ENCODE data around the gene EFNA5.

- TF ChIP-seq EZH2phosphoT487 (IDR thresholded peaks at IDR 0.05; ENCODE audit: borderline replicate concordance, low read depth) = no peak
- no peak for TF ChIP-seq EP300 (IDR thresholded peaks at IDR 0.05; ENCODE audit: borderline replicate concordance in 1 of 2, low read depth in 1 of 2, low read length in 1 of 2)
- TF ChIP-seq YY1 (IDR thresholded peaks at IDR 0.05; ENCODE audit: low read depth) = no peak
- TF ChIP-seq MAX (IDR thresholded peaks at IDR 0.05; ENCODE audit: low read depth) = no peak
- TF ChIP-seq TCF12 (IDR thresholded peaks at IDR 0.05) = no peak
- no peak for TF ChIP-seq RCOR1 (IDR thresholded peaks at IDR 0.05; ENCODE audit: low read length)
- TF ChIP-seq, protein P1, sequence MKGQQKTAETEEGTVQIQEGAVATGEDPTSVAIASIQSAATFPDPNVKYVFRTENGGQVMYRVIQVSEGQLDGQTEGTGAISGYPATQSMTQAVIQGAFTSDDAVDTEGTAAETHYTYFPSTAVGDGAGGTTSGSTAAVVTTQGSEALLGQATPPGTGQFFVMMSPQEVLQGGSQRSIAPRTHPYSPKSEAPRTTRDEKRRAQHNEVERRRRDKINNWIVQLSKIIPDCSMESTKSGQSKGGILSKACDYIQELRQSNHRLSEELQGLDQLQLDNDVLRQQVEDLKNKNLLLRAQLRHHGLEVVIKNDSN (IDR thresholded peaks at IDR 0.05; ENCODE audit: borderline replicate concordance, low read depth) = no peak
- no peak for TF ChIP-seq NFIC (IDR thresholded peaks at IDR 0.05; ENCODE audit: borderline replicate concordance)
- no peak for TF ChIP-seq CTCF (IDR thresholded peaks at IDR 0.05)
These were observed 266.0 kb downstream of the EFNA5 start for GRCh38 chr5:107404595-107405374.

Data from SK-N-SH (cell line).